IMR-90 (cell line): ENCODE results near the gene MVP.

Experiments
- CEBPB ChIP-seq: IDR thresholded peaks from 2 replicates; pipeline ENCODE4 v1.6.1; 2012; ENCODE audit warnings: low read depth, low read length, improper control_type of control experiment
- CHD1 ChIP-seq: IDR thresholded peaks from 2 replicates; pipeline ENCODE4 v1.6.1; 2012; ENCODE audit warnings: low read depth, low read length, improper control_type of control experiment
- CTCF ChIP-seq: conservative IDR thresholded peaks from 2 replicates; pipeline ENCODE4 v1.5.1; 2012; ENCODE audit warnings: mild to moderate bottlenecking, low read depth, low read length, improper control_type of control experiment
- POLR2A ChIP-seq: IDR thresholded peaks from 2 replicates; pipeline ENCODE4 v1.6.1; 2012; ENCODE audit warnings: mild to moderate bottlenecking, low read depth, low read length
- RAD21 ChIP-seq: IDR thresholded peaks from 2 replicates; pipeline ENCODE4 v1.6.1; 2012; ENCODE audit warnings: low read length, improper control_type of control experiment
- RFX5 ChIP-seq: IDR thresholded peaks from 2 replicates; pipeline ENCODE4 v1.8.0; 2012; ENCODE audit warnings: low read depth, mild to moderate bottlenecking, low read length, moderate library complexity
- USF2 ChIP-seq: fragments of 150-350 bp; IDR thresholded peaks from 2 replicates; pipeline ENCODE4 v1.6.1; 2017; ENCODE audit warnings: mild to moderate bottlenecking, antibody characterized with exemption, low read length, low read depth
- TF ChIP-seq, protein P1 (sequence below): fragments of 150-350 bp; IDR thresholded peaks from 2 replicates; pipeline ENCODE4 v1.6.1; 2016; ENCODE audit warnings: low read depth, mild to moderate bottlenecking, low read length, moderate library complexity, borderline replicate concordance

GRCh38 chr16:29839822-29840221, 19.6 kb downstream of the MVP start:
- TF ChIP-seq USF2, result no peak
- no peak for TF ChIP-seq CTCF
- TF ChIP-seq RAD21, result no peak
- TF ChIP-seq POLR2A, result no peak
- TF ChIP-seq CHD1, result no peak
- no peak for TF ChIP-seq CEBPB
- TF ChIP-seq, protein P1, sequence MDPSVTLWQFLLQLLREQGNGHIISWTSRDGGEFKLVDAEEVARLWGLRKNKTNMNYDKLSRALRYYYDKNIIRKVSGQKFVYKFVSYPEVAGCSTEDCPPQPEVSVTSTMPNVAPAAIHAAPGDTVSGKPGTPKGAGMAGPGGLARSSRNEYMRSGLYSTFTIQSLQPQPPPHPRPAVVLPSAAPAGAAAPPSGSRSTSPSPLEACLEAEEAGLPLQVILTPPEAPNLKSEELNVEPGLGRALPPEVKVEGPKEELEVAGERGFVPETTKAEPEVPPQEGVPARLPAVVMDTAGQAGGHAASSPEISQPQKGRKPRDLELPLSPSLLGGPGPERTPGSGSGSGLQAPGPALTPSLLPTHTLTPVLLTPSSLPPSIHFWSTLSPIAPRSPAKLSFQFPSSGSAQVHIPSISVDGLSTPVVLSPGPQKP, result no peak
- no peak for TF ChIP-seq RFX5
